Hepatic stellate cell (primary cell): ENCODE measurements around the gene PIP5K1B.
A peak's percentile ranks its signal among the peaks of the same experiment; 100 is the strongest.

Experiments used
- DNase-seq: peaks from one replicate; pipeline ENCODE4 v3.0.0; 2011; ENCODE audit warnings: low spot score

Gene PIP5K1B

DNA sequence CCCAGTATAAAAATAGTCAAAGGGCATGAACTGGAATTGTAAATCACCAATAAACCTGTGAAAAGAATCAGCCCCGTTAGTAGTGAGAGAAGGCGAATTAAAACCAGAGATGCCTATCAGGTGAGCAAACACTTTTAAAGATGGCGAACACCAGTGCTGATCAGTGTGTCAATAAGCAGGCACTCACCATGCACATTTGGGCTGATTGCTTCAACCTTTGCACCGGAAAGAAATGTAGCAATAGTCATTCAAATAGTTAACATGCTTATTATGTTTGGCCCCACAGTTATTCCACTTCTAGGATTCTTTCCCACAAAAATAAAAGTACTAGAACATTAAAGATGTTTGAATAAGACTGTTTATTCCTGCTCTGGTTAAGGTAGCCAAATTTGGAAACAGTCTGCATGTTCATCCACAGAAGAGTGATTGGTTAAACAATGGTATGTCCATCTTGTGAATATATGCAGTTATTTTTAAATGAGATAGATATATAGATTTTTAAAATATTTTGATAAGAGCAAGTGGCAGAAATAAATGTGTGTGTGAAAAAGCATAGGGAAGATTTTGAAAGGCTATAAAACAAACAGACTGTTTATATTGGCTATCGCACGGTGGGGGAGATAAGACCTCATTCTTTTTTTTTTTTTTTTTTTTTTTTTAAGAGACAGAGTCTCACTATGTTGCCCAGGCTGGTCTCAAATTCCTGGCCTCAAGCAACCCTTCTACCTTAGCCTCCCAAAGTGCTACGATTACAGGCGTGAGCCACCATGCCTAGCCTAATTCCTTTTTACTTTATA, 112.2 kb downstream of the PIP5K1B start:
- no peak for DNase-seq

DNA sequence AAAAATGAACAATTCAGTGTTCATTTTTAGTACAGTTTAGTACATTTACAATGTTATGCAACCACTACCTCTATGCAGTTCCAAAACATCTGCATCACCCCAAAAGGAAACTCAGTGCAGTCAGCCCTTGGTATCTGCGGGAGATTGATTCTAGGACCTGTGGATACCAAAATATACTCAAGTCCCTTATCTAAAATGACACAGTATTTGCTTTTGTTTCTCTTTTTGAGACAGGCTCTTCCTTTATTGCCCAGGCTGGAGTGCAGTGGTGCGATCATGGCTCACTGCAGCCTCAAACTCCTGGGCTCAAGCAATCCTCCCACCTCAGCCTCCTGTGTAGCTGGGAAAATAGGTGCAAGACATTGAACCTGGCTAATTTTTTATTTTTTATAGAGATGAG, 114.0 kb downstream of the PIP5K1B start:
- no peak for DNase-seq

DNA sequence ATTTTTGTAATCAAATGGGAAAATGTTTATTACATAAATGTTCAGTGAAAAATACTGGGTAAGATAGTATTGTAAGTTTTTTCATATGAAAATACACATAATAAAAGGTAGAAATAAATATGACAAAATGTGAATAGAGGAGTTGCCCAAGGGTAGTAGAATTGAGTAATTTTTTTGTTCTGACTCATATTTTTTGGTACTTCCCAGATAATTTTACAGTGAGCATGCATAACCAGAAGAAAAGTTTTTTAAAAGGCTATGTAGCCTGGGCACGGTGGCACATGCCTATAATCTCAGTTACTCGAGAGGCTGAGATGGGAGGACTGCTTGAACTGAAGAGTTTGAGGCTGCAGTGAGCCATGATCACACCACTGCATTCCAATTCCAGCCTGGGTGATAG, 116.9 kb downstream of the PIP5K1B start:
- DNase-seq, result no peak

DNA sequence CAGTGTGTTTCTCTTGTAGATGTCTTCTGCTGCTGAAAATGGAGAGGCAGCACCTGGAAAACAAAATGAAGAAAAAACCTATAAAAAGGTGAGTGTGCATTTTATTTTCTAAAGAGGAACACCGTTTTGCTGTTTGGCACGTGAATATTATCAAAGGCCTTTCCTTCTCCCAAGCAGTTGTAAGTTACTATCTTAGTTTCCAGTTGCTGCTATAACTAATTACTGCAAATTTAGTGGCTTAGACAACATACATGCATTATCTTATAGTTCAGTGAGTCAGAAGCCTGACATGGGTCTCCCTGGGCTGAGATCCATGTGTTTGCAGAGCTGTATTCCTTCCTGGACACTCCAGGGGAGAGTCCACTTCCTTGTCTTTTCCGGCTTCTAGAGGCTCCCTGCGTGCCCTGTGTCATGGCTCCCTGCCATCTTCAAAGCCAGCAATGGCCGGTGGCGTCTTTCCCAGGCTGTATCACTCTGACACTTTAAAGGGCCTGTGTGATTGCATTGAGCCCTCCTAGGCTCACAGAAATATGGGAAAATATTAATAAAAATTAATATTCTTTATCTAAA, 117.6 kb downstream of the PIP5K1B start:
- no peak for DNase-seq

DNA sequence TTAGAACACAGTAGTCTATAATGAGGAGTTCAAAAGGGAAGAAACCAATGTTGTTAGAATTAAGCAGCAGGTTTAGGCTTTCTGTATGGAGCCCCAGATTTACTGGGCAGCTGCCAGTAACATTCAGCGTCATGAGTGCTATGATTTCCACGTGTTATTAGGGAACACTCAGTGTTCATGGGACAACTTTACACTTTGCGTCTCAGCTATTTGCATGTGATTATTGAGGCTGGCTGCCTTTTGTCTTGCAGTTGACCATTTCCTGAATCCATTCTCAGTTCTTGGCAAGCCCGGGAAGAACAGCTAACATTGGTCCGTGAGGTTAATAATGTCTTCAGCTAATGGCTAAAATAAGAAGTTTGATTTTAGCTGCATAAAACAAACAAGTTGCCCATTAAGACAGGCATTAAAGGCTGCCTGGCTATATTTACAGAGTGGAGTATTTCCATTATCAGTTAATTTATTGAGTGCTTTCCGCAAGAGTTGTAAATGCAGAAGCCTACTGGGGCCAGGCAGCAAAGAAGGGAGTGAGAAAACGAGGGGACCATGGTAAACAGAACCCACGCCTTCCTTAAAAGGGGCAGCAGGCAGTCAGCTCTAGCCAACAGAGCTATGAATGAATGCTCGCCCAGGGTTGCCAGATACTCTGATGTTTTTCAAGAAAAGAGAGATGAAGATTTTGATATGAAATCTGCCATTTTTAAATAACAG, 120.9 kb downstream of the PIP5K1B start:
- no peak for DNase-seq

DNA sequence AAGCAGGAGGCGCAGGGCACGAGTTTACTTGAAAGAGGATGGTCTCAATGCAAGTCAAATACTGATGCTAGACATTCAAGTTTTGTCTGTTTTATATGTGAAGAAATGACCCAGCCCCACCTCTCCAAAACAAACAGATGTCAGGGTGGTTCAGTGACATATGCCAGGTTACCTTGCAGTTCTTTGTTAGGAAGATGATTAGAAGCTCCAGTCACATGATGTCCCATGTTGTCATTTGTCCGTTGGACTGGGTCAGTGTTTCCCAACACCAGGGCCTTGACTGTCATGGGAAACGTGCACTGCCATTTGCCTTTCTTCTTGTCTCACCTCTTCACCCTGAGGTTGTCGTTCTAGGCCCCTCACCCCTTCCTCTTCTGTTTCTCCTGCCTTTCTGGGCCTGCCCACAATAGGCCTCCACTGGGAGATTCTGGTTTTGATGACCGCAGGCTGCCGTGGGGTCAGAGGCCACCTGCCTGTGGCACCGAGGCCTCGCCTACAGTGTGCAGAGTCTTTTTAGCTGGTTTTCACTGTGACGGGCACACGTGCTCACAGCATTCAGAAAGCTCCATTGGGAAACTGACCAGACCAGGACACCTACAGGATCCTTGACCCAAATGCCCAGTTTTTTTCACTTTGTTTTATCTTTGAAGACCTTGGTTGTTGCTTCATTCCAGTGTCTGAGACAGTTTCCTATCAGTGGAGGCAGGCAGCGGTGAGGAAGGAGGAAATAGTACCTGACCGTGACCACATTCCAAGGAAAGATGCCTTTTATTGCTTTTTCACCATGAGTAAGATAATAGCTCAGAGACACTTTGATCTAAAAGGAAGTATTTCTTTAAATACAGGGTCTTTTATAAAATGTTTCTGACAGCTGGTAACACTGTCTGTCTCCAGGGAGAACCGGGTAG, 123.1 kb downstream of the PIP5K1B start:
- DNase-seq, result no peak

DNA sequence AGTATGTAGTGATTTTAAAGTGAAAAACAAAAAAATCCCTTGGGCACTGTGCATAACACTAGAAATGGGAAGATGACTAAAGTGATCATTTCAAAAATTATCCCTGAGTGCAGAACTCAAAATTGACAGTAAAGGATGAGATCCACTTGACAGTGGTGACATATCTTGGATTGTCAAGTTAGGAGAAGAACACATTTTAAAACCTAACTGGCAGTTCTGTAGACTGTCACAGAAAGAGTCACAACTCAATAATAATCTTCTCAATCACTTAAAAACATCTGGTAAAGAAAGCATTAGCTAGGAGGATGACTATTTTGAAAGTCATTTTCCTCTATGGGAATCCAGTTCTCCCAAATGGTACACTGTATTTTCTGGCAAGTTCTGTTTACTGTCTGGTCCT, 127.1 kb downstream of the PIP5K1B start:
- no peak for DNase-seq

DNA sequence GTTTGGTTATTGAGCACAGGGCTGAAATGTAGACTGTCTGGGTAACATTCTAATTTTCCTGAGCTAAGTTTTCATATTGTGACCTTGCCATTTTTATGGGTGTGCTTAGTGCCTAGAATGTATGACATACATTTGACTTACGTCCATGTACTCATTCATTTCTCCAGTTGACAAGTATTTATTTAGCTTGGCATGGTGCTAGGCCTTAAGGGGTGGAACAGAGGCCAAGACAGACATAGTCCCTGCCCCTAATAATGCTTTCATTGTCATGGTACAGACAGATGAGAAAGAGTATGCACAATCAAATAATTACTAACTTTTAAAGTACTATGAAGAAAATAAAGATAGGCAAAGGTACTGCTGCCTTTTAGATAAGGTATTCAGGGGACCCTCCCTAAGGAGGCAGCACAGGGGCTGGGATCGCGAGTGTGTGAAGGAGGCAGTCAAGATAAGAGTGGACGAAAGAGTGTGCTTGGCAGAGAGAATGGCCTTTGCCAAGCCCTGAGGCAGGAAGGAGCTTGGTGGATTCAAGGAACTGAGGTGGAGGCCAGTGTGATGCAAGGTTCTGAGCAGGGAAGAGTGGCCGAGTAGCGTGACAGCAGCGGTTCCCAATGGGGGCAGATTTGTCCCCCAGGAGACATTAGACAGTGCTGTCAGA, 128.0 kb downstream of the PIP5K1B start:
- DNase-seq, result no peak

DNA sequence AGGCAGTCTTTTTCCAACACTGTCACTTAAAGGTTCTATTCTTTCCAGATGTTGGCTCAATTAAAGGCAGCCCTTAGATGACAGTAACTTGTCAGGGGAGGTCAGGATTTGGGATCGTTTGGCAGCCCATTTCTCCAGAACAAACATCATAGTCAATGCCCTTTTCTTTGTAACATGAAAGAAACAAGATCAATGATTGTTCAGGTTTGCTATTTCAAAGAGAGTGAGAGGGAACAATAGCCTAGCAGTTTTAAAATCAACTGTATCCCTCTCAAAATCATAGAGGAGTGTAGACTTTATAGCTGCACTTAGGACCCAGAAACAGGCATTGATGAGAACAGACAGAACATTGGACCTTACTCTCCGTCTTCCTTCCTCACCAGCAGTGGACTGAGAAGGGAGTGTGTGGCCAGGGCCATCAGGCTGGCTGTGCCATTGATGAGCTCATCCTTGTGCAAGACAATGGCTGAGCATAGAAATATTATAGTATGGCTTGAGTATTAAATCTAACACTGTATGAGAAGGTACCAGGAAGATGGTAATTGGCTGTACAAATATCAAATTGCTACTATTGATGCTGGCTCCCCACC, 130.0 kb downstream of the PIP5K1B start:
- DNase-seq, result no peak

DNA sequence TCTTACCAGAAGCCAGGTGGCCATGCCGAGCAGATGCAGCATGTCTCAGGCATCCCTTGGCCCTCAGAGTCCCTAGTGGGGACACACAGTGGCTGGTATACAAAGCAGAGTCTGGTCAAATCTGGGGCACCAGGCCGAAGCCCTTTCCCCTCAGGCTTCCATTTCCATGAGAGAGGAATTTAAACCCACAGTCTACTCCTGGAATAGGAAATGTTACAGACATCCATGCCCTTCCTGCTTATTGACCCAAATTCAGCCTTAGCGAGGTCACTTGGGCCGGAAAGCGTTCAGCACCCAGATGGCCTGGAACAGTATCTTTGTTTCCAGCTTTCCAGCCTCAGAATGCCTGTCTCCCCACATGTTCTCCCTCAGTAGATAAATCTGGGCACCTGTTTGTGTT, 131.7 kb downstream of the PIP5K1B start:
- no peak for DNase-seq

DNA sequence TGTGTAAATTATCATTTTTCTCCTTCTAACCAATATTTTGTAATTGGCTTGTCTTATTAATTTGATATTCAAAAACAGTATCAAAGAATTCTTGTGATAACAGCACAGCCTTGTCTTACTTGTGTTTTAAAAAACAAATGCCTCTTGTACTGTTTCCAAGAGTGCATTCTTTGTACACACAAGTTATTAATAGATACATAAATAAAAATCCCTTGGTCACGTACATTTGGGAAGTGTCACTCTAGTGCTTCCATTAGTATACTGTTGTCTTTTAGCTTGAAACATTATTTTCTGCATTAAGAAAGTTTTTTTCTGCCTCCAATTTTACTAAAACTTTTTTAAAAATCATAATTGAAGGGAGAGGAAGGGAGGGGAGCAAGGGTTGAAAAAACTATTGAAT, 133.2 kb downstream of the PIP5K1B start:
- no peak for DNase-seq

DNA sequence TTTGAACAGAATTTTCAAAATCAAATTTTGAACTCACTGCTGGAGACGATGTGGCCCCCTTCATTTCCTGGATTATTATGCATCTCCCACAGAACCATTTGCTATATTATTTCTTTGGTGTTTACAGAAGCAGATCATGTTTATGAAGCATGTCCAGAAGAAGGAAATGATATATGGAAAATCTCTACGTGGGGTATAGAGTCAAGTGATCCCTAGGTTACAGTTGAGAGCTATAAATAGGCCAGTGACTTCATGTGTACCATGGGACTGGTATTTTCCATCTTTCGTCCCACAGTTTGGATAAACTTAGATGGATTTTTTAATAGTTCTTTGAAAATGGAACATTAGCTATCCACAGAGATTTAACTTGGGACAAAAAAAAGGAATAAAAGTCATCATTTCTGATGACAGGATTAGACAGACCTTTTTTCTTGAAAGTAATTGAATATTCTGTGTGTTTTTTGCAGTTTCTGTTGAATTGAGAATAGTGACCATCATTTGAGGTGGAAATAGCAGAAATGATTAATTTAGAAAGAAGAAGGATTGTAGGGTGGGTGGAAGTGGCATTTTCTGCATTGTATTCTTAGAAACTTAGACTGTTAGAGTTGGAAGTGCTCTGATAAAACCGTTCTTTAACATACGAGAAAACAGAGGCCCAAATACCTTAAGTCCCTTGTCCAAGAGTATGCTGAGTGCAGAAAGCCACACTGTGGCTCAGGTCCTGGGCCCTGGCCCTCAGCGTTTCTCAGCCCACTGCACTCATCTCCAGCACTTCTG, 136.4 kb downstream of the PIP5K1B start:
- no peak for DNase-seq

DNA sequence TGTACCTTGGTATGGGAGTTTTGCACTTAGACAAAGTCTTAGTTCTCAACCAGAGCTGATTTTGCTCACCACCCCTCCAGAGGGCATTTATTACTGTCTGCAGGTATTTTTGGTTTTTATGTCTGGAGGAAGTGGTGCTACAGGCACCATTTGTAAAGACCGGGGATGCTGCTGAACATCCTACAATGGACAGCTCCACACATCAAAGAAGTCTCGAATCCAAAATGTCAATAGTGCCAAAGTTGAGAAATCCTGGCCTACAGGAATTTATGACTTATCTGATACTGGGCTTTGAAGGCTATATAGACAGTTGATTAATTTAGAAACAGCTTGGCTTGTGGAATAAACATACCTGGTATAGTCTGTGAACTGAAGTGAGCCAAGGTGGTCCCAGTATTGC, 137.5 kb downstream of the PIP5K1B start:
- DNase-seq, result no peak

DNA sequence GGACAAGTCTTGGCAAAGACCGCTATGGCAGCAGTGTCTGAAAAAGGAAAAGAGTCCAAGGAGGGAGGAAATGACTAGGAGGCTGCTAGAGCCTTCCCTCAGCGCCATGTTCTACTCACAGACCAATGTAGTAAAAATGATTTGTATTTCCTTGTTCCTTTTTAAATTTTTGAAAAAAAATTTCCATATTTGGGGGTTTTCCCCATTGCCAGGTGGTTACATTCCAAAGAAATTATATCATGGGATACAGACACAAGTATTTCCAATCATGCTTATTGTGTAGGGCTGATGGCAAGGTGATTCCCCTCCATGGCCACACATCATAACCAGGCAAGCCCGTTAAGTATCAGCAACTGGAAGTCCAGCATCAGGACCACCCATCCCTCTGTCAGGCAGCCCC, 138.2 kb downstream of the PIP5K1B start:
- no peak for DNase-seq

DNA sequence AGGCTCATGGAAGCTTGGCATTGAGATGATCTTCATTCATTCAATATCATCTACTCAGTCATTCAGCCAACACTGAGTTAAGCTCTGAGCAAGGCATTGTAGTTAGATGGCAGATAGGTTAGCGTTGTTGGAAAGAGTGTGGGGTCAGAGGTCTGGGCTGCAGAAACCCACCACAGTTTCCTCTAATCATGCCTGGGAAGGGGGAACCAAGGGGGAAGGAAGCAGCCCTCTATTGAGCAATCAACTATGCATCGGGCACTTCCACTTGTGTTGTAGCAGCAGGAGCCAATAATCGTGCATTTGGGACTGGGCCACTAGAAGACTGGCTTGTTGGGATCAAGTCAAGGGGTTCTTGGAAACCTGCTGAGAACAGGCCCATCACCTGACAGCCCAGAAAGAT, 139.1 kb downstream of the PIP5K1B start:
- DNase-seq, result no peak

DNA sequence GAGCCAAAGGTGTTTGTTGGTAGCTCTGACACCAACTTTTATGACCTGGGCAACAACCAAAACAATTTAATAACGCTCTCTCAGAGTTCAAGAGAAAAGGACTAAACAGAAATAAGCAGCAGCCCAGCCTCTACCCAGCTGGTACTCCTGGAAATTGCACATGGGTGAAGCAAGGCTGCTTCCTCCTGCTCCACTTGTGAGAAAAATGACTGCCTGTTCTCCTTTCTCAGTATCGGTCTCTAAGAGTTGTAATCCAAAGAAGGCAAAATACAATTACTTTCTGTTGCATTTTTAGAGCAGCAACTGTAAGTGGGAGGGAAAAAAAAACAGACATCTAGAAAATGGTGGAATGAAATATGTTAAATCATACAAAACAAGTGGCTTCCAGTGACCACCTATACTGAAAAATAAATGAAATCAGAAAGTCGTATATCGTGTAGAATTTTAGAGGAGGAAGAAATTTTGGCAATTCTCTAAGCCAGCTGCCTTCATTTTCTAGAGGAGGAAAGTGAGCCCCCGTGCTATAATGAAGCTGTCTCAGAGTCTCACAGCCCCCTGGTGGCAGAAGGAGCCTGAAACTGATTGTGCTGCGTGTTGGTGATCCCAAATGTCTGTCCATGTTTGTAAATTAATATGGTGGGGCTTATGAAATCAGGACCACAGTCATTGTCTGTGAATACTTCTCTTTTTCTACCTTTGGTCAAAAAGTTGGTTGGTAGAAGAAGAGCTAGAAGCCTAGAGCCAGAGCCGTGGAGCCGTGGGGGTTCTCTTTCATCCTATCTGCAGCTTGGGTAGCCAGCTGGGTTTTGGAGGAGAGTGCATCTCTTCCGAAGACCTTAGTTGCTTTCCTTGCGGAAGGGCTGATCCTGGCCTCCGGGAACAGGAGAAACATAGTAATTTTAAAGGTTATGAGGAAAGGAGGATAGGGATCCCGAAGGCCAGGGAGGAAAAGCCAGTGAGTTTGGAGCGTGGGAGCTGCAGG, 139.9 kb downstream of the PIP5K1B start:
- DNase-seq, result peak; percentile 9

DNA sequence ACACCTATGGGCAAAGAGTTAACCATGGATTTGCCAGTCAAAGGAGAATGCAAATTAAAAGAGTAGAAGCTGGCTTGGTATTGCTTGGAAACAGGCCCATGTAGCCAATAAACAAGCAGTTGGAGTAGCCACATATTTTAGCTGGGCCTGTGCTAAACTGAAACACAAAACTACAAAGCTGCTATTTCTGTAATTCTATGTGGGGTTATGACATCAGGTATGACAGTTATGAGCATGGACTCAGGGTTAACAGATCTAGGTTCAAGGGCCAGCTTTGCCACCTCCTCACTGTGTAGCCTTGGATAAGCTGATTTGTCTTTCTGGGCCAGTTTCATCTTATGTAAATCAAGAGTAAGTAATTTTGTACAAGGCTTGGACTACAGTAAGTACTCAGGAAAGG, 142.7 kb downstream of the PIP5K1B start:
- DNase-seq, result no peak

DNA sequence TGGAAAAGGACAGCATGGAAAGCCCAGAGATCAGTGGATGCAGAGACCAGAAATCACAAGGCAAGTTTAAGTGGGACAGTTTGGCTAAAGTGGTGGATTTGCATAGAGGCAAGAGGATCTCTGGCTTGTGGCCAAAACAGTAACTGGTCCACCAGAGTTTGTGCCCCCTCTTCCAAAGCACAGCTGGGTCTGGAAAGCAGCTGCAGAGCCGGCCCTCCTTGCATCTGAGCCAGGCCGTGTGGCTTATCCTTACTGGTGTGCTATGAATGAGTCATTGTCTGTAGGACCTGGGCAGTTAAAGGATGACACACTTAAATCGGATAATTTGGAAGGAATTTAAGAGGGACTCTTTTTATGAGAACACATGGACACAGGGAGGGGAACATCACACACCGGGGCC, 146.6 kb downstream of the PIP5K1B start:
- DNase-seq, result no peak

DNA sequence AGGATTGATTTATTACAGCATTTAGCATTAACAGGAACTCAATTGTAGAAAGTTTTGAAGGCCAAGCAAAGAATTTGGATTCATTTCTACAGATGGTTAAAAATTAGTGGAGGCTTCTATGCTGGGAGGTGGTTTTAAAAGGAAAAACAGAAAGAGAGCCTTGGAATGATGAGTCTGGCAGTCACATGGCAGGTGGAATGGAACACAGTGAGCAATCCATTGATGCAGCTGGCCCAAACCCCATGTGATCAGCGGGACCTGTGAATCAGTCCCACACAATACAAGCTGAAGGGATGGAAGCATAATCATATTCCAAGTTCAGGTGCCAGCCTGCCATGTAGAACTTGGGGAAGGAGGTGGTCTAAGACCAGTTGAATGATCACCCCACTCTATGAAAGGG, 147.9 kb downstream of the PIP5K1B start:
- no peak for DNase-seq
